GM19099 (cell line): Measurements from ENCODE around the gene SMIM33.

Experiments used
- POLR2A ChIP-seq: IDR thresholded peaks from 3 replicates; pipeline ENCODE4 v1.6.1; 2011; ENCODE audit warnings: low read depth; ENCODE audit not compliant: insufficient read length; ENCODE audit errors: extremely low read depth

Gene SMIM33

DNA sequence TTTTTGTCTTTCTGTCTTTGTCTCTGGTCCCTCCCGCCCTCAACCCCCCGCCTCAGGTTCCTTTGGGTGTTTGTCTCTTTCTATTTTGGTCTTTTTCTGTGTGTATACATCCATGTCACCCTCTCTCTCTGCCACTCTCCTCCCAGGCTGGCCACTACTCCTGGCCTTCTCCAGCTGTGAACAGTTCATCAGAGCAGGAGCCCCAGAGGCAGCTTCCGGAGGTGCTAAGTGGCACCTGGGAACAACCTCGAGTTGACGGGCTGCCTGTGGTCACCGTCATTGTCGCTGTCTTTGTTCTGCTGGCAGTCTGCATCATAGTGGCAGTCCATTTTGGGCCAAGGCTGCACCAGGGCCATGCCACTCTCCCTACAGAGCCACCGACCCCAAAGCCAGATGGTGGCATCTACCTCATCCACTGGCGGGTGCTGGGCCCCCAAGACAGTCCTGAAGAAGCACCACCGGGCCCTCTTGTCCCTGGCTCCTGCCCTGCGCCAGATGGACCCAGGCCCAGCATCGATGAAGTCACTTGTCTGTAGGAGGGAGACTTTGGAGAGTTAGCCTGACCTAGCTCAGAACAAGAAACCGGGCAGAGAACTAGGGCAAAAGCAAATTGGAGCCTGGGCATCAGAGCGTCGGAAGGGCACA lies 1.7 kb downstream of the SMIM33 start:
- no peak for TF ChIP-seq POLR2A

- TF ChIP-seq POLR2A: no peak
These were observed 2.3 kb downstream of the SMIM33 start for GRCh38 chr5:139473105-139473504.

GRCh38 chr5:139473565-139473964 lies 2.8 kb downstream of the SMIM33 start:
- no peak for TF ChIP-seq POLR2A

- no peak for TF ChIP-seq POLR2A
These were observed 4.3 kb downstream of the SMIM33 start for GRCh38 chr5:139474890-139475791.

- TF ChIP-seq POLR2A: no peak
These were observed 5.2 kb downstream of the SMIM33 start for GRCh38 chr5:139475865-139476617.

- TF ChIP-seq POLR2A: no peak
These were observed 10.3 kb downstream of the SMIM33 start for GRCh38 chr5:139481122-139481533.

- TF ChIP-seq POLR2A: no peak
These were observed 10.8 kb downstream of the SMIM33 start for GRCh38 chr5:139481580-139482049.

DNA sequence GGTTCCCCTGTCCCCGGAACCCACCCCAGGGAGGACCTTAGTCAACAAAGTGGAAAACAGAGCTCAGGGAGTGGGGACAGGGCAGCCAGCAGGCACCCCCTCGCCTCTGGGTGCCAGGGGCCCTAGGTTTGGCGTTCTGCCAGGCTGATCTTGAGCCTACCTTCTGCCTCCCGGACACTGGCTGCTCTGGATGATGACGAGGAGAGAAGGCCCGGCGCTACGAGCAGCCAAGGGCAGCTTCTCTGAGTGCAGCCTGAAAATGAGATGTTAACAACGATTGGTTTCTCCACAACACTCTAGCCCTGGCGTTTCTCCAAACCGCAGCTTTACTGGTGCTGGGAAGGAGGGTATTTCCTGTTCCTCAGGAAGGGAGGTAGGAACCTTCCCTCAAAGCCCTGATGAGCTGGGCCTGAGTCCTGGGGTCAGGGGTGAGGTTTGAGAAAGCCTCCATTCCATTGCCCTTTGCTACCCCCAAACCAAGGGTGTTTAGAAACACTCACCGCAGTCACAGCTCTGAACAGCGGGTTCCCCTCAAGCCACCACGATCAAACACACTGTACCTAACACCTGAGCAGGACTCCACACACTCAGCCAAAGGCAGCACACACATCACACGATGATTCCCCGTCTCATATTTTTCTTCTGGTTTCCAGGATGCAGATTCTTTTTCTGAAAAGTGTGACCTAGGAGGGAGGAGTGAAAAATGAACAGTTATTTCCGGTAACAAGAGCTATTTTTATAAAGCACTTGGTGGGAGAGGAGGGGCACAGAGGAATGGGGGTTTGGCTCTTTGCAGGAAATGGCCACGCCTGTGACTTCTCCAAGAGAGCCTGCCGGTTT lies 11.5 kb downstream of the SMIM33 start, which contains the start of gene STING1:
TSS of gene STING1 (minus strand) at position 709 of the 840 bp plus-strand sequence. CDS start 1,054 bp downstream, outside the sequence.
- TF ChIP-seq POLR2A: no peak

GRCh38 chr5:139486201-139486600 lies 15.4 kb downstream of the SMIM33 start:
- TF ChIP-seq POLR2A: no peak

DNA sequence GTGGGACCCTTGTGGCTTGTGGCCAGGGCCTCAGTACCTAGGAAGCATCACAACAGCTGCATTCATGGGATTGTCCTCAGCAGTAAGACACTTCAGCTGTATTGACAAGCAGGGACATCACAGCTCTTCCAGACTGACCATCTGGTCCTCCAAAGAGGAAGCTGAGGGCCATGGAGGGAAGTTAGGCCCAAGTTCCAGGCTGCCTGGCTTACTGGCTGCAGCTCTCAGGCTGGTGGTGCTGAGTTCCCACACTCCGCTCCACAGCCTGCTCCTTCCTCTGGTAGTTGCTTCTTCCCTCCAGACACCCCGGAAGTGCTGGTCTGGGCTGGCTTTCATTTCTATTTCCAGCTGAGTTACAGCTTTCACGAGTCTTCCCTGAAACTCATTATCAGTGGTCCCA lies 17.5 kb downstream of the SMIM33 start:
- TF ChIP-seq POLR2A: no peak

DNA sequence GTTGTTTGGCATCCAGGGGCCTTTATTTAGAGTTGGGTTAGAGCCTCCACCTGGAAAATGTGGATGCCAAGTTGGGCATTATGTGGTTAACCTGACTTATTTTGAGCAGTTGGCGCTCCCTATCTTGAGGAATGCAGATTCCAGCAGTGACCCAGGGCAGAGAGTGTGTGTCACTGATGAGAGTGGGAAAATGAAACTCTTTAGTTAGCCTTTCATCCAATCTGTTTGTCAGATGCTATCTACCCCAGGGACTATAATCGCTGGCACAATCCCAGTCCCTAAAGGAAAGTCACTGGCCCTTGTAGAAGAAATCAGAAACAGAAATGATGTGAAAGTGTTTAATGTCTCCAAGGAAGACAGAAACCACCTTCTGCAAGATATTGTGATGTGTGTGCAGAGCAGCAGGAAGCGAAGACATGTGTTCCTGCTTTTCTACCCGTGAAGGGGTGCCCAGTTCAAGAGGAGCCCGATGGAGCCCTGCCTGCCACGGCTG lies 21.9 kb downstream of the SMIM33 start:
- TF ChIP-seq POLR2A: no peak

- no peak for TF ChIP-seq POLR2A
These were observed 23.5 kb downstream of the SMIM33 start for GRCh38 chr5:139494256-139494655.

DNA sequence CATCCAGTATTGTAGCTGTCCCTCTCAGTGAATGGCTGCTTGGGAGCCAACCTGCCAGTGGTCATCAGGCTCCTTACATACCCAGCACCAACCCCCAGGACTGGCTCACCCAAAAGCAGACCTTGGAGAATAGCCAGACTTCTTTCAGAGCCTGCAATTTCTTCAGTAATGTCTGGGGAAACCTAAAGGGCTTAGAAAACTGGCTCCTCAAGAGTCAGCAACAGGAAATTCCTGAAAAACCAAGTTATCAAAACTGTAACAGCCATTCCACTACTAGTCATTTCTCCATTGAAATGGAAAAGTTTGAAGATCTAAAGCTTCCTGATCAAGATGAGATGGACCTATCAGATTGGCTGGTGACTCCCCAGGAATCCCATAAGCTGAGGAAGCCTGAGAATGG lies 24.0 kb downstream of the SMIM33 start:
- no peak for TF ChIP-seq POLR2A
